ENCODE results near the gene ARHGEF2.

DNA sequence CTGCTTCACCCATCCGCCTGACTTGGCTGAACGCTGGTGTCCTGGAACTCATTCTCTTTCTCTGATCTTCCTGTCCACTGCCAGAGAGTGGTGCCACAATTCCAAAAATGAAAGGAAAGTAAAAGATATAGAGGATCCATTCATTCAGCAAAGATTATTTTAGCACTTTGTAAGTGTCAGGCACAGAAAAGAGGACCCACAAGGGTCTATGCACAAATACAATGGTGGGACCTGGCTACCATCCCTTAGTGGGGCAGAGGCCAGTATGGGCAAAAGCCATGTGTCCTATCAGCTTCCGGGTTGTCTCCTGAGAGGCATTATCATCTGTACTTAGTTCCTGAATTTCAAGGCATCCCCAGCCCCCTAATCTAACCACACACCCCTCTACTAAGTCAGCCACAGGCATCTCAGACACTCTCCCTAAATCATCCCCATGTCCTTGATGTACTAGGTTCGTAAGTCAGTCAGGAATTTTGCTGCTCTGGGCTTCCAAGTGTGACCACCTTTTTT is 23.4 kb upstream of the ARHGEF2 start:
- TF ChIP-seq, protein P1, sequence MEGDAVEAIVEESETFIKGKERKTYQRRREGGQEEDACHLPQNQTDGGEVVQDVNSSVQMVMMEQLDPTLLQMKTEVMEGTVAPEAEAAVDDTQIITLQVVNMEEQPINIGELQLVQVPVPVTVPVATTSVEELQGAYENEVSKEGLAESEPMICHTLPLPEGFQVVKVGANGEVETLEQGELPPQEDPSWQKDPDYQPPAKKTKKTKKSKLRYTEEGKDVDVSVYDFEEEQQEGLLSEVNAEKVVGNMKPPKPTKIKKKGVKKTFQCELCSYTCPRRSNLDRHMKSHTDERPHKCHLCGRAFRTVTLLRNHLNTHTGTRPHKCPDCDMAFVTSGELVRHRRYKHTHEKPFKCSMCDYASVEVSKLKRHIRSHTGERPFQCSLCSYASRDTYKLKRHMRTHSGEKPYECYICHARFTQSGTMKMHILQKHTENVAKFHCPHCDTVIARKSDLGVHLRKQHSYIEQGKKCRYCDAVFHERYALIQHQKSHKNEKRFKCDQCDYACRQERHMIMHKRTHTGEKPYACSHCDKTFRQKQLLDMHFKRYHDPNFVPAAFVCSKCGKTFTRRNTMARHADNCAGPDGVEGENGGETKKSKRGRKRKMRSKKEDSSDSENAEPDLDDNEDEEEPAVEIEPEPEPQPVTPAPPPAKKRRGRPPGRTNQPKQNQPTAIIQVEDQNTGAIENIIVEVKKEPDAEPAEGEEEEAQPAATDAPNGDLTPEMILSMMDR (IDR thresholded peaks at IDR 0.05) = no peak
- TF ChIP-seq EP300 (IDR thresholded peaks at IDR 0.05) (no peak), POLR2A (IDR thresholded peaks at IDR 0.05) (no peak)

Data from ovary (tissue), 3 donors.